ENCODE measurements around the gene ADK.

ADK gene

DNA sequence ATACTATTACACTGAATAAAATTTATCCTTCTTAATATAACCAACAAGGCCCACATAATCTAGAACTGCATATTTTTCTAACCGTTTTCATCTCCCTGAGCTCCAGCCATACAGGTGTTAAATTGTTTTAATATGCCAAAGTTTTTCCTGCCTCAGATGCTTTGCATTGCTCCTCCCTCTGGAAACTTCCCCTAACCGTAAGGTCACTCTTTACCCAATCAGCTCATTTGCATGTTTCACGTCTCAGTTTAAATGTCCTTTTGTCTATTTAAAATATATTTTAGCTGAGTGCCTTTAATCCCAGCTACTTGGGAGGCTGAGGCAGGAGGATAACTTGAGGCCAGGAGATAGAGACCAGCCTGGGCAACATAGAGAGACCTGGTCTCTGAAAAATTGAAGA, 228.5 kb downstream of the ADK start:
- WGBS (ENCODE audit: insufficient coverage, insufficient read length): 100% methylated on average over 1 of the region's 3 CpGs
- H3K27ac ChIP-seq (ENCODE audit: low read length): no peak overlapping the region
- H3K4me3 ChIP-seq (ENCODE audit: low read length): no peak overlapping the region
- no peaks in the 10 kb centered on the region for H3K9me3 ChIP-seq (ENCODE audit: control insufficient read depth, insufficient read depth, low read length)
- DNase-seq (ENCODE audit: low read depth, low spot score): no peak
- H3K27me3 ChIP-seq (ENCODE audit: control insufficient read depth, insufficient read depth, low read length): no peaks in the 10 kb centered on the region
- H3K36me3 ChIP-seq (ENCODE audit: control insufficient read depth, insufficient read depth, low read length): no peaks in the 10 kb centered on the region
- H3K4me1 ChIP-seq (ENCODE audit: control insufficient read depth, insufficient read depth, low read length): no peaks in the 10 kb centered on the region

DNA sequence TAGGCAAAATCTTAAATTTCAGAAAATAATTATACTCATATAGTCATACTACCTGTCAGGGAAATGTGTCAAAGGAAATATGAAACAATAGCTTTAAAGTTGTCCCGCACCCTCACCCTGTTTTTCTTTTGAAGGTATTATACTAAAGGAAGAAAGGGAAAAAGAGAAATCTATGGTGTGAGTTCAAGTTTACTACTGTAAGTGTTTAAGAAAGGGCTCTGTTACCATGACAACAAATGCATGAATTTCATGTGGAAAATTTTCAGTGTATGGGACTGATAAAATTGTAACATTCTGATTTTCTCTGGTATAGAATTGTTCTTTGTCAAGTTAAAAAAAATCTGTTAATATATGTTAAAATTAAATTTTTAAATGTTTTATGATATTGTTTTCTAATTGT, 229.8 kb downstream of the ADK start:
- no peak for DNase-seq (ENCODE audit: low read depth, low spot score)
- Histone ChIP-seq H3K27me3 (ENCODE audit: control insufficient read depth, insufficient read depth, low read length) (no peaks in the 10 kb centered on the region), H3K27ac (ENCODE audit: low read length) (no peak overlapping the region), H3K4me1 (ENCODE audit: control insufficient read depth, insufficient read depth, low read length) (no peaks in the 10 kb centered on the region), H3K9me3 (ENCODE audit: control insufficient read depth, insufficient read depth, low read length) (no peaks in the 10 kb centered on the region), H3K4me3 (ENCODE audit: low read length) (no peak overlapping the region), H3K36me3 (ENCODE audit: control insufficient read depth, insufficient read depth, low read length) (no peaks in the 10 kb centered on the region)
- WGBS (ENCODE audit: insufficient coverage, insufficient read length): no CpG with 5 or more reads among the region's 1 CpG

DNA sequence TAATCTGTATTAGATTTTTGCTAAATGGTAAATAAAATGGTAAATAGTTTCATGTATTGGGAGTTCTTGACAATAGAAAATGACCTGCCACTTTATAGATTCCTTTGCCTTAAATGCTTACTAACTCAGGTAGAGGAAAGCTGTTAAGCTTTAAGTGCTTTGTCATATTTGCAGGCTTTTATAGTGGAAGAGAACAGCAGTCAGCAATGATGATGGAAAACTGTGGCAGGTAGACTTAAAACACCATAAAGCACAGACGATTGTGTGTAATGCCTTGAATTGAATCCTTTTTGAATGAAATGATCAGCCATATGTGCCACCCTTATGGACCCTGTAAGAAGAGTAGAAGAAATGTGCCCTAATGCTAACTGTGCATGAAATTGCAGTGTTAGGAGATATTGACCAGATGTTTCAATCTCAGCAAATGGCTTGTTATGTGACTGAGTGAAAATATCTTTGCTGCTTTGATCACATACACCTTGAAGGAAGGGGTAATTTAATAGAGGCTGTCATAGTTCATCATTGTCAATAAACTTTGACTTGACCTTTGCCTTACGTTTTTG, 230.4 kb downstream of the ADK start:
- WGBS (ENCODE audit: insufficient coverage, insufficient read length): no CpG with 5 or more reads among the region's 2 CpGs
- DNase-seq (ENCODE audit: low read depth, low spot score): no peak
- Histone ChIP-seq H3K9me3 (ENCODE audit: control insufficient read depth, insufficient read depth, low read length) (no peaks in the 10 kb centered on the region), H3K27me3 (ENCODE audit: control insufficient read depth, insufficient read depth, low read length) (no peaks in the 10 kb centered on the region), H3K4me3 (ENCODE audit: low read length) (no peak overlapping the region), H3K4me1 (ENCODE audit: control insufficient read depth, insufficient read depth, low read length) (no peaks in the 10 kb centered on the region), H3K36me3 (ENCODE audit: control insufficient read depth, insufficient read depth, low read length) (no peaks in the 10 kb centered on the region), H3K27ac (ENCODE audit: low read length) (no peak overlapping the region)

DNA sequence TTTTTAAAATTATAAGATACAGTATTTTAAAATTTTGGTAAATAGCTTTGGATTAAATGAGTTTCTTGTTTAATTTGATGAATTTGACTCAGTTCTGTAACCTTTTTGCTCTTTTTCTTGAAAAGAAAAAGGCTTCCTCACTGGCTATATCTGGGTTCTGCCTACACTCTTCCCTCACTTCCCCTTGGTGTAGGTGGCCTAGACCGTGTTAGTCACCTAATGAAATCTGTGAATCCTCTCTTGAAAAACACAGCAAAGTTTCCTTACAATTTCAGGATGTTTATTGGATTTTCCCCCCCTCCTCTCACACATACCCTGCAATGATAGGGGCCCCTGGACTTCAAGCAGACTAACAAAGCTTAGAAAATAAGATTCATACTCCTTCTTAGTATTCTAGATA, 231.6 kb downstream of the ADK start:
- no peak for DNase-seq (ENCODE audit: low read depth, low spot score)
- Histone ChIP-seq H3K27ac (ENCODE audit: low read length) (no peak overlapping the region), H3K4me3 (ENCODE audit: low read length) (no peak overlapping the region), H3K27me3 (ENCODE audit: control insufficient read depth, insufficient read depth, low read length) (no peaks in the 10 kb centered on the region), H3K9me3 (ENCODE audit: control insufficient read depth, insufficient read depth, low read length) (no peaks in the 10 kb centered on the region), H3K36me3 (ENCODE audit: control insufficient read depth, insufficient read depth, low read length) (no peaks in the 10 kb centered on the region), H3K4me1 (ENCODE audit: control insufficient read depth, insufficient read depth, low read length) (no peaks in the 10 kb centered on the region)
- no CpG with 5 or more reads among the region's 1 CpG for WGBS (ENCODE audit: insufficient coverage, insufficient read length)

DNA sequence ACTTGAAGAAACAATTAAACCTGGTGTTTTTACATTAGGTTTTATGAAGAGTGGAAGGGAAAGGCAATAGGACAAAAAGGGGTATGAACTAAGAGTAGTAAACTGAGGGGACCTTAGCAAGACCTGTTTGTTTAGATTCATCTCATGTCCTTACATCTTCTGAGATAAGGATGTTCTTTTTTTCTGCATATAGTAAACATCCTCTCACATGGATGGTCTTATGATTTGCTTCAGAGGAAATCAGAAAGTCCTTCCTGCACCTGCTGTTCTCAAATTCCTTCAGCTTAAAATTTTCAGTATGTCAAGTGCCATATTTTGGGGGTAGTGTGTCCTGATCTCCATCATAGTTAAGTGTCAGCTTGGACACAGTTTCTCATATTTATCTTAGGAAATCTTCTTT, 232.6 kb downstream of the ADK start:
- H3K4me1 ChIP-seq (ENCODE audit: control insufficient read depth, insufficient read depth, low read length): no peaks in the 10 kb centered on the region
- DNase-seq (ENCODE audit: low read depth, low spot score): no peak
- no peaks in the 10 kb centered on the region for H3K36me3 ChIP-seq (ENCODE audit: control insufficient read depth, insufficient read depth, low read length)
- H3K4me3 ChIP-seq (ENCODE audit: low read length): no peak overlapping the region
- no peaks in the 10 kb centered on the region for H3K27me3 ChIP-seq (ENCODE audit: control insufficient read depth, insufficient read depth, low read length)
- no peaks in the 10 kb centered on the region for H3K9me3 ChIP-seq (ENCODE audit: control insufficient read depth, insufficient read depth, low read length)
- no peak overlapping the region for H3K27ac ChIP-seq (ENCODE audit: low read length)

DNA sequence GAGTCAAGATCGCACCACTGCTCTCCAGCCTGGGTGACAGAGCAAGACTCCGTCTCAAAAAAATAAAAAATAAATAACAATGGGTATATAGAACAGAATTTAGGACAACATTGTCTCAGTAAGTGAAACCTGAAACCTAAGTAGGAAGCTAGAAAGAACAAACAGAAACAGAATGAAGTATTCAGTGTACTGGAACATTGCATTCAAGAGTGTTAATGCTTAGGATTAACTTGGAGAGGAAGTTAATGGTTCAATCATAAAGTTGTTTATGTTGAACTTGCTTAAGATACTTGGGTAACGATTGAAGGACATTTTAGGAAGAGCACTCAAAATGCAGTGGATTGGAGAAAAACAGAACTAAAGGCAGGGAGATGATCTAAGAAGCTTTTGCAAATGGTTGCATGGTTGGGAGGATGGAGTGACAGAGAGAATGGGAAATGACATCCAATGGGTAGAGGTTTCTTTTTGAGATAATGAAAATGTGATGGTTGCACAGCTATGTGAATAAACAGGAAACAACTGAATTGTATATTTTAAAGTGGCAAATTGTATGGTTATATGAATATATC, 233.7 kb downstream of the ADK start:
- no CpG with 5 or more reads among the region's 3 CpGs for whole genome bisulfite sequencing (ENCODE audit: insufficient coverage, insufficient read length)
- H3K27ac ChIP-seq (ENCODE audit: low read length): no peak overlapping the region
- H3K9me3 ChIP-seq (ENCODE audit: control insufficient read depth, insufficient read depth, low read length): no peaks in the 10 kb centered on the region
- DNase-seq (ENCODE audit: low read depth, low spot score): no peak
- no peaks in the 10 kb centered on the region for H3K4me1 ChIP-seq (ENCODE audit: control insufficient read depth, insufficient read depth, low read length)
- H3K4me3 ChIP-seq (ENCODE audit: low read length): no peak overlapping the region
- H3K36me3 ChIP-seq (ENCODE audit: control insufficient read depth, insufficient read depth, low read length): no peaks in the 10 kb centered on the region
- no peaks in the 10 kb centered on the region for H3K27me3 ChIP-seq (ENCODE audit: control insufficient read depth, insufficient read depth, low read length)

DNA sequence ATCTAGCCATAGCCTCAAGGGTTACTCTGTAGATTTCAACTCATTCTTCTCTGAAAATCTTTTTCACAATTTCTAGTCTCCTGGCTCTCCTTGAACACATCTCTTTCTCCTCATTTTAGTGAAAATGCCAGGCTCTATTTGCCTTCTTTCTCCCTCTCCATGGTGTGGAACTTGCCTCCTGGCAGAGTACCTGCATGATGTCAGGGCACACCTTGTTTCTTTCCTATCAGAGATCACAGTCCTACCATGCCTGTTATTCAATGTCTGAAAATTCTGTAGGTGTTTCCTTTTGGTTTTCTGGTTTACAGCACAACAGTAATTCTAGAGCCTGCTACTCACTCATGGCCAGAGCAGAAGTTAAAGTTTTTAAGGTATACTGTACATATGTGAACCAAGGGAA, 237.8 kb downstream of the ADK start:
- no peaks in the 10 kb centered on the region for H3K36me3 ChIP-seq (ENCODE audit: control insufficient read depth, insufficient read depth, low read length)
- no peaks in the 10 kb centered on the region for H3K27me3 ChIP-seq (ENCODE audit: control insufficient read depth, insufficient read depth, low read length)
- H3K4me3 ChIP-seq (ENCODE audit: low read length): no peak overlapping the region
- DNase-seq (ENCODE audit: low read depth, low spot score): no peak
- H3K9me3 ChIP-seq (ENCODE audit: control insufficient read depth, insufficient read depth, low read length): no peaks in the 10 kb centered on the region
- no peak overlapping the region for H3K27ac ChIP-seq (ENCODE audit: low read length)
- no peaks in the 10 kb centered on the region for H3K4me1 ChIP-seq (ENCODE audit: control insufficient read depth, insufficient read depth, low read length)

DNA sequence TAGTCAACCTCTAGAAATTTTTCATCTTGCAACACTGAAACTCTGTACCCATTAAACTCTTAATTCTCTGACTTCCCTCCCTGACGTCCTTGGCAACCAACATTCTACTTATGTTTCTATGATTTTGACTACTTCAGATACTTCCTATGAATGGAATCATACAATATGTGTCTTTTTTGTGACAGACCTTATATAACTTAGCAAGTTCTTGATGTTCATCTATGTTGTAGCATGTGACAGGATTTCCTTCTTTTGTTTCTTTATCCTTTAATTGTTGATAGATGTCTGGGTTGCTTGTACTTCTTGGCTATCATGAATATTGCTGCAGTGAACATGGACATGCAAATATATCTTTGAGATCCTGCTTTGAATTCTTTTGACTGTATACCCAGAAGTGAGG, 240.8 kb downstream of the ADK start:
- H3K27ac ChIP-seq (ENCODE audit: low read length): no peak overlapping the region
- no peaks in the 10 kb centered on the region for H3K27me3 ChIP-seq (ENCODE audit: control insufficient read depth, insufficient read depth, low read length)
- H3K9me3 ChIP-seq (ENCODE audit: control insufficient read depth, insufficient read depth, low read length): no peaks in the 10 kb centered on the region
- WGBS (ENCODE audit: insufficient coverage, insufficient read length): no CpG with 5 or more reads among the region's 1 CpG
- DNase-seq (ENCODE audit: low read depth, low spot score): no peak
- no peaks in the 10 kb centered on the region for H3K4me1 ChIP-seq (ENCODE audit: control insufficient read depth, insufficient read depth, low read length)
- no peaks in the 10 kb centered on the region for H3K36me3 ChIP-seq (ENCODE audit: control insufficient read depth, insufficient read depth, low read length)
- H3K4me3 ChIP-seq (ENCODE audit: low read length): no peak overlapping the region

DNA sequence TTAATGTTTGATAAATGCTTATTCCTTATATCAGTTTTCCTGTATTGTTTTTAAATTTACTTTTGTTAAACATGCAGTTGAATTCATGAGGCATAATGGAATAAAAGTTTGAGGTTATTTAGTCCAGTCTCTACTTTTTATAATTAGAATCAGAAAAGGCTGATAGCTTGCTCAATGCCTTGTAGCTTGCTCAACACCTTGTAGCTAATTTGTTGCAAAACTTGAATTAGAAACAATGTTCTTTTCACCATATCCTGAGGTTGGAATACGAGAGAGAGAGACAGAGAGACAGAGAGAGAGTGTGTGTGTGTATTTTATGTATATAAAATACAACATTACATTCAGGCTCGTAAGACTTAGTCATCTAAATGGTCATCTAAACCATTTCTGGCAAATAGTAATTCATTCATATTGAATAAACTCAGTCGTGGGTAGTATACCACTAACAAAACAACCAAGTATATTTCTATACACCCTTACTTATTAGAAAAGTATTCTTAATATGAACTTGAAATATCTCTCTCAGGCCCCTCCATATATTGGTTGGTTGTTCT, 243.5 kb downstream of the ADK start:
- H3K4me3 ChIP-seq (ENCODE audit: low read length): no peak overlapping the region
- H3K9me3 ChIP-seq (ENCODE audit: control insufficient read depth, insufficient read depth, low read length): no peaks in the 10 kb centered on the region
- WGBS (ENCODE audit: insufficient coverage, insufficient read length): no CpG with 5 or more reads among the region's 3 CpGs
- no peaks in the 10 kb centered on the region for H3K36me3 ChIP-seq (ENCODE audit: control insufficient read depth, insufficient read depth, low read length)
- no peaks in the 10 kb centered on the region for H3K4me1 ChIP-seq (ENCODE audit: control insufficient read depth, insufficient read depth, low read length)
- H3K27me3 ChIP-seq (ENCODE audit: control insufficient read depth, insufficient read depth, low read length): no peaks in the 10 kb centered on the region
- no peak for DNase-seq (ENCODE audit: low read depth, low spot score)
- H3K27ac ChIP-seq (ENCODE audit: low read length): no peak overlapping the region

DNA sequence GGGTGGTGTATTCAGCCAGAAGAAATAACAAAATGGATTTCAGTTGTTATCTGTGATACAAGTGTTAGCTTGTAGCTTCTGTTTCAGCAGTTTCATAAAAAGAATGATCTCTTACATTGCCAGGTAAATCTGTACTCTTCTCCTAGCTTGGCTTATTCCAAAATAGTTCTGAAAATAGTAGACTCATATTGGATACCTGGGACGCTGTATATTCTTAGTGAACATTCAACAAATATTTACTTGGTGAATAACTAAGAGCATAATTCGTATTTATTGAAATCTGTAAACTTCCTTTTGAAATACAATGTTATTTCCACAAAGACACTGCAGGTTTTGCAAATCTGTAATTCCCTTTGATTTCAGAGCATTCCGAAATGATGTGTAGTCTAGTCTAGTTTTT, 249.2 kb downstream of the ADK start:
- DNase-seq (ENCODE audit: low read depth, low spot score): no peak
- Histone ChIP-seq H3K4me1 (ENCODE audit: control insufficient read depth, insufficient read depth, low read length) (no peaks in the 10 kb centered on the region), H3K4me3 (ENCODE audit: low read length) (no peak overlapping the region), H3K27ac (ENCODE audit: low read length) (no peak overlapping the region), H3K27me3 (ENCODE audit: control insufficient read depth, insufficient read depth, low read length) (no peaks in the 10 kb centered on the region), H3K36me3 (ENCODE audit: control insufficient read depth, insufficient read depth, low read length) (no peaks in the 10 kb centered on the region), H3K9me3 (ENCODE audit: control insufficient read depth, insufficient read depth, low read length) (no peaks in the 10 kb centered on the region)
- WGBS (ENCODE audit: insufficient coverage, insufficient read length): no CpG with 5 or more reads among the region's 3 CpGs

DNA sequence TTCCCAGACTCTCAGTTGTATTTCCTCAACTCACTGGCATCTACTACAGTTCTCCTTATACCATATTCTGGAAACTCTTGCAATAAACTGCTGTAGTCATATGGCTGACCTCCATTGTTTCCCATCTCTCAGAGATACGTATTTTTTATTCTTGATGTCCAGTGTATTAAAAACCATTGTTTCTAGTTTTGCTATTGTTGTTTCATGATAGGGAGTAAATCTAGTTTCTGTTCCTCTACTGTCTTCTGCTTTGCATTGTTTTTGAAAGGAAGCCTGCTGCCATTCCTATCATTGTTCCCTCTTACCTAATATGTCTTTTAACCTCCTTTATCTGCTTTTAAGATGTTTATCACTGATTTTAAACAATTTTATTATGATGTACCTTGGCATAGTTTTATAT, 255.0 kb downstream of the ADK start:
- H3K4me1 ChIP-seq (ENCODE audit: control insufficient read depth, insufficient read depth, low read length): no peaks in the 10 kb centered on the region
- H3K27me3 ChIP-seq (ENCODE audit: control insufficient read depth, insufficient read depth, low read length): no peaks in the 10 kb centered on the region
- WGBS (ENCODE audit: insufficient coverage, insufficient read length): no CpG with 5 or more reads among the region's 1 CpG
- H3K9me3 ChIP-seq (ENCODE audit: control insufficient read depth, insufficient read depth, low read length): no peaks in the 10 kb centered on the region
- DNase-seq (ENCODE audit: low read depth, low spot score): no peak
- H3K4me3 ChIP-seq (ENCODE audit: low read length): no peak overlapping the region
- H3K27ac ChIP-seq (ENCODE audit: low read length): no peak overlapping the region
- no peaks in the 10 kb centered on the region for H3K36me3 ChIP-seq (ENCODE audit: control insufficient read depth, insufficient read depth, low read length)

Measured in iPS DF 6.9 (cell line).